ENCODE results near the gene AFF2.
A peak's percentile ranks its signal among the peaks of the same experiment; 100 is the strongest.

AFF2 gene

GRCh38 chrX:148574237-148574973 lies 74.0 kb downstream of the AFF2 start:
- no peak overlapping the region for H3K4me3 ChIP-seq (ENCODE audit: low read depth, low read length)
- no peak for DNase-seq (ENCODE audit: low read depth)

GRCh38 chrX:148576396-148576795 lies 76.0 kb downstream of the AFF2 start:
- no peak for DNase-seq (ENCODE audit: low read depth)
- no peak overlapping the region for H3K4me3 ChIP-seq (ENCODE audit: low read depth, low read length)

GRCh38 chrX:148577741-148578140 lies 77.3 kb downstream of the AFF2 start:
- H3K4me3 ChIP-seq (ENCODE audit: low read depth, low read length) = no peak overlapping the region
- DNase-seq (ENCODE audit: low read depth) = no peak

GRCh38 chrX:148580016-148580415 lies 79.6 kb downstream of the AFF2 start:
- H3K4me3 ChIP-seq (ENCODE audit: low read depth, low read length) = no peak overlapping the region
- no peak for DNase-seq (ENCODE audit: low read depth)

- no peak for DNase-seq (ENCODE audit: low read depth)
- no peak overlapping the region for H3K4me3 ChIP-seq (ENCODE audit: low read depth, low read length)
Observed at GRCh38 chrX:148582353-148582752, 81.9 kb downstream of the AFF2 start.

- no peak overlapping the region for H3K4me3 ChIP-seq (ENCODE audit: low read depth, low read length)
- peak; percentile 22 for DNase-seq (ENCODE audit: low read depth)
Observed at GRCh38 chrX:148588649-148589310, 88.4 kb downstream of the AFF2 start.

- DNase-seq (ENCODE audit: low read depth) = no peak
- no peak overlapping the region for H3K4me3 ChIP-seq (ENCODE audit: low read depth, low read length)
Observed at GRCh38 chrX:148592595-148592994, 92.2 kb downstream of the AFF2 start.

- DNase-seq (ENCODE audit: low read depth) = no peak
- H3K4me3 ChIP-seq (ENCODE audit: low read depth, low read length) = no peak overlapping the region
Observed at GRCh38 chrX:148593146-148593545, 92.7 kb downstream of the AFF2 start.

- no peak for DNase-seq (ENCODE audit: low read depth)
- no peak overlapping the region for H3K4me3 ChIP-seq (ENCODE audit: low read depth, low read length)
Observed at GRCh38 chrX:148593987-148594386, 93.6 kb downstream of the AFF2 start.

- no peak overlapping the region for H3K4me3 ChIP-seq (ENCODE audit: low read depth, low read length)
- no peak for DNase-seq (ENCODE audit: low read depth)
Observed at GRCh38 chrX:148599404-148599803, 99.0 kb downstream of the AFF2 start.

GRCh38 chrX:148600131-148600530 lies 99.7 kb downstream of the AFF2 start:
- no peak overlapping the region for H3K4me3 ChIP-seq (ENCODE audit: low read depth, low read length)
- DNase-seq (ENCODE audit: low read depth) = no peak

- DNase-seq (ENCODE audit: low read depth) = no peak
Observed at GRCh38 chrX:148600581-148600980, 100.2 kb downstream of the AFF2 start.

GRCh38 chrX:148601034-148601433 lies 100.6 kb downstream of the AFF2 start:
- DNase-seq (ENCODE audit: low read depth) = no peak
- H3K4me3 ChIP-seq (ENCODE audit: low read depth, low read length) = no peak overlapping the region

More at GRCh38 chrX:148600581-148600980, 100.2 kb downstream of the AFF2 start:
- H3K4me3 ChIP-seq (ENCODE audit: low read depth, low read length) = no peak overlapping the region

- no peak overlapping the region for H3K4me3 ChIP-seq (ENCODE audit: low read depth, low read length)
- DNase-seq (ENCODE audit: low read depth) = no peak
Observed at GRCh38 chrX:148609515-148610327, 109.3 kb downstream of the AFF2 start.

GRCh38 chrX:148610328-148610698 lies 109.9 kb downstream of the AFF2 start:
- no peak for DNase-seq (ENCODE audit: low read depth)
- H3K4me3 ChIP-seq (ENCODE audit: low read depth, low read length) = no peak overlapping the region

GRCh38 chrX:148611993-148612392 lies 111.6 kb downstream of the AFF2 start:
- no peak overlapping the region for H3K4me3 ChIP-seq (ENCODE audit: low read depth, low read length)
- DNase-seq (ENCODE audit: low read depth) = no peak

- no peak overlapping the region for H3K4me3 ChIP-seq (ENCODE audit: low read depth, low read length)
- no peak for DNase-seq (ENCODE audit: low read depth)
Observed at GRCh38 chrX:148612431-148612830, 112.0 kb downstream of the AFF2 start.

- no peak for DNase-seq (ENCODE audit: low read depth)
- no peak overlapping the region for H3K4me3 ChIP-seq (ENCODE audit: low read depth, low read length)
Observed at GRCh38 chrX:148613636-148614035, 113.2 kb downstream of the AFF2 start.

- H3K4me3 ChIP-seq (ENCODE audit: low read depth, low read length) = no peak overlapping the region
- no peak for DNase-seq (ENCODE audit: low read depth)
Observed at GRCh38 chrX:148615491-148615890, 115.1 kb downstream of the AFF2 start.

All from skeletal muscle cell (primary cell).